GM12878 (cell line): ENCODE data around the gene PRR5L. TPM values are rescaled to one million over a fixed set of nuclear protein-coding genes. Genes with fewer than 3 reads are reported as not detected.
A peak's percentile ranks its signal among the peaks of the same experiment; 100 is the strongest.

Source experiments
- ATAC-seq: fragments of 200-7000 bp; cut with Tn5 transposase; 3 replicates; pipeline ENCODE4 v1.9.1; 2020; ENCODE audit warnings: mild to moderate bottlenecking, moderate library complexity
- BruUV-seq: library from RNA; stranded (reverse); fragments of 400-500 nt; replicated peaks from 2 replicates; lab custom pipeline; 2021; lab: Mats Ljungman, UMichigan
- CTCF ChIA-PET: fragments of 300-600 bp; sonication (Branson Sonifier 250); formaldehyde crosslinking; extraction: SDS; loops from one replicate; lab custom pipeline; 2021; ENCODE audit warnings: inconsistent platforms; lab: Yijun Ruan, JAX
- POLR2A ChIA-PET: fragments of 350-600 bp; formaldehyde crosslinking; extraction: SDS; loops from one replicate; lab custom pipeline; 2021; ENCODE audit warnings: inconsistent platforms; lab: Charles Lee
- RAD21 ChIA-PET: fragments of 300-600 bp; sonication (Branson Sonifier 250); formaldehyde crosslinking; loops from one replicate; lab custom pipeline; 2023; ENCODE audit warnings: antibody characterized with exemption; ENCODE audit not compliant: unreplicated experiment; lab: Charles Lee
- SMC1A ChIA-PET: fragments of 300-600 bp; sonication (Branson Sonifier 250); formaldehyde crosslinking; loops from one replicate; lab custom pipeline; 2023; ENCODE audit not compliant: unreplicated experiment, uncharacterized antibody; lab: Charles Lee
- DNase-seq: peaks from one replicate; pipeline ENCODE4 v3.0.0-alpha.2; 2011; ENCODE audit warnings: low read depth, low spot score
- FAIRE-seq: peaks from 3 replicates; lab custom pipeline; 2011; peaks lifted over from hg19 to GRCh38; lab: Jason Lieb, UNC
- H2AFZ ChIP-seq: 2 replicates; pipeline ENCODE4 v1.6.0; 2011; ENCODE audit warnings: low read depth, low read length, control low read depth; ENCODE audit not compliant: control insufficient read depth
- H3K27ac ChIP-seq: 2 replicates; pipeline ENCODE4 v1.5.1; 2011; ENCODE audit warnings: control low read depth; ENCODE audit not compliant: control insufficient read depth, insufficient read depth
- H3K27me3 ChIP-seq, 2 experiments: replicated peaks in 1 of 2; 2 replicates each; pipeline versions ENCODE4 v1.6.0 to v1.6.1; 2011; ENCODE audit warnings: low read length in 1 of 2; ENCODE audit not compliant: control insufficient read depth in 2 of 2, insufficient read depth in 2 of 2
- H3K36me3 ChIP-seq, 2 experiments: 2 replicates each; pipeline ENCODE4 v1.5.1; 2011; ENCODE audit warnings: low read length in 1 of 2; ENCODE audit not compliant: control insufficient read depth in 2 of 2, insufficient read depth in 2 of 2
- H3K4me1 ChIP-seq: 2 replicates; pipeline ENCODE4 v1.6.1; 2011; ENCODE audit warnings: mild to moderate bottlenecking, low read length, moderate library complexity, mixed read lengths; ENCODE audit not compliant: control insufficient read depth, insufficient read depth
- H3K4me2 ChIP-seq: 2 replicates; pipeline ENCODE4 v1.6.0; 2011; ENCODE audit warnings: control low read depth; ENCODE audit not compliant: control insufficient read depth, insufficient read depth
- H3K4me3 ChIP-seq: fragments of 200-600 bp; sonication (generic); 2 replicates; pipeline ENCODE4 v1.5.1; 2016
- H3K79me2 ChIP-seq: 2 replicates; pipeline ENCODE4 v1.6.0; 2011; ENCODE audit warnings: low read length; ENCODE audit not compliant: control insufficient read depth, insufficient read depth
- H3K9ac ChIP-seq: 2 replicates; pipeline ENCODE4 v1.8.0; 2011; ENCODE audit warnings: low read length, control low read depth, mixed read lengths; ENCODE audit not compliant: control insufficient read depth, insufficient read depth
- H3K9me3 ChIP-seq: replicated peaks from 3 replicates; pipeline ENCODE4 v1.5.1; 2011; ENCODE audit warnings: mild to moderate bottlenecking, low read length; ENCODE audit not compliant: control insufficient read depth, insufficient read depth
- H4K20me1 ChIP-seq: 2 replicates; pipeline ENCODE4 v1.6.0; 2011; ENCODE audit not compliant: control insufficient read depth, insufficient read depth
- CEBPB ChIP-seq, 2 experiments: fragments of 150-350 bp in 1 of 2; IDR thresholded peaks; 2 replicates each; pipeline ENCODE4 v1.6.1; 2012 to 2014; ENCODE audit warnings: low read depth in 2 of 2, low read length in 2 of 2, borderline replicate concordance in 1 of 2, inconsistent platforms in 1 of 2
- EGR1 ChIP-seq, 2 experiments: IDR thresholded peaks; 1 replicate in 1 of 2; 2 replicates in 1 of 2; pipeline ENCODE4 v1.6.1; 2011 to 2012; ENCODE audit warnings: low read depth in 2 of 2, low read length in 2 of 2, borderline replicate concordance in 1 of 2, mild to moderate bottlenecking in 1 of 2, moderate library complexity in 1 of 2
- RUNX3 ChIP-seq: IDR thresholded peaks from 2 replicates; pipeline ENCODE4 v1.6.1; 2012; ENCODE audit warnings: low read length, inconsistent platforms
- ZNF217 ChIP-seq: fragments of 450-650 bp; IDR thresholded peaks from 2 replicates; pipeline ENCODE4 v1.6.1; 2017; ENCODE audit warnings: antibody characterized with exemption, mild to moderate bottlenecking
- WGBS: methylation state at CpG from one replicate; pipeline ENCODE4 v1.1.6; 2016; ENCODE audit warnings: low lambda C conversion rate; ENCODE audit not compliant: insufficient replicate concordance, insufficient coverage; ENCODE audit errors: missing lambda C conversion rate; 5-methylcytosine and 5-hydroxymethylcytosine counted together
- in situ Hi-C: fragments of 300-500 bp; cut with MboI; formaldehyde crosslinking; loops from 9 replicates; pipeline ENCODE4 v1.14.3; 2018; ENCODE audit warnings: mixed read lengths
- intact Hi-C: fragments of 100-400 bp; cut with micrococcal nuclease; formaldehyde crosslinking; loops from one replicate; pipeline ENCODE4 v1.14.2; 2022; ENCODE audit not compliant: unreplicated experiment
- polyA plus RNA-seq, 11 experiments: library from polyadenylated mRNA; depleted of rRNA in 4 of 11; unstranded in 6 of 11; stranded (reverse) in 5 of 11; fragments of >200 nt; fragmentation: Nextera tagmentation in 4 of 11; fragmentation: Illumina TruSeq in 1 of 11; extraction: Ambion mirVana in 4 of 11; extraction: Trizol in 1 of 11; gene quantifications; 1 replicate in 1 of 11; 2 replicates in 10 of 11; pipeline versions ENCODE4 v1.2.1 to v1.2.3, GENCODE V29; 2011 to 2016; ENCODE audit warnings: inconsistent platforms in 2 of 11, missing spikeins in 2 of 11, low read depth in 1 of 11
- total RNA-seq, 4 experiments: library from RNA; depleted of rRNA in 3 of 4; stranded (reverse); fragments of >200 nt in 3 of 4; fragmentation: Illumina TruSeq in 1 of 4; extraction: Trizol in 1 of 4; gene quantifications; 2 replicates each; pipeline versions ENCODE4 v1.2.1 to v1.2.3, GENCODE V29; 2013 to 2021

Gene PRR5L
- total and polyA plus RNA-seq, 10 of the 15 experiments (the other 5 are each of a cell fraction or from before 2014, with no cell fraction given): 0.11 to 4.2 (median 0.67) TPM; not detected in 1

- Histone ChIP-seq H3K4me2 (peak overlapping the region; percentile 73), H3K9ac (no peak overlapping the region), H3K4me3 (no peak overlapping the region), H3K36me3 (no peaks in the 10 kb centered on the region), H4K20me1 (no peaks in the 10 kb centered on the region), H3K9me3 (no peaks in the 10 kb centered on the region), H3K27me3 (no peaks in the 10 kb centered on the region), H3K27ac (no peak overlapping the region), H3K79me2 (no peaks in the 10 kb centered on the region), H3K4me1 (peaks cover 11% of the 10 kb centered on the region), H2AFZ (no peak overlapping the region; the same call in none of the 2 replicates)
- RAD21 ChIA-PET: interaction anchor here (1.0 kb wide), 1 partner anchor 20 kb away, joined by 5 read pairs; no protein-coding TSS in a partner anchor
- TF ChIP-seq RUNX3 (peak; percentile 34; the same call in 1 of the 2 replicates), EGR1 (IDR thresholded peaks at IDR 0.05; ENCODE audit: borderline replicate concordance in 1 of 2, low read depth in 2 of 2, low read length in 2 of 2) (no peak)
- CTCF ChIA-PET: interaction anchor here (0.9 kb wide), 1 partner anchor 108 kb away, joined by 3 read pairs; no protein-coding TSS in a partner anchor
- SMC1A ChIA-PET: interaction anchor here (1.1 to 1.2 kb wide), 2 partner anchors 10 kb away, joined by 3 to 5 read pairs; no protein-coding TSS in a partner anchor
- 32% methylated on average over 21 of the region's 21 CpGs for WGBS
- DNase-seq: no peak
- FAIRE-seq: no peak
- peak; percentile 40 for ATAC-seq
- no TSS peak for BruUV-seq
- intact Hi-C loops (no loop called here), in situ Hi-C loops (no loop called here)
- POLR2A ChIA-PET: interaction anchor here (0.6 to 1.5 kb wide), 2 partner anchors 15 to 52 kb away, joined by 4 to 6 read pairs; no protein-coding TSS in a partner anchor
Observed at GRCh38 chr11:36400766-36401455, 104.8 kb downstream of the PRR5L start.

DNA sequence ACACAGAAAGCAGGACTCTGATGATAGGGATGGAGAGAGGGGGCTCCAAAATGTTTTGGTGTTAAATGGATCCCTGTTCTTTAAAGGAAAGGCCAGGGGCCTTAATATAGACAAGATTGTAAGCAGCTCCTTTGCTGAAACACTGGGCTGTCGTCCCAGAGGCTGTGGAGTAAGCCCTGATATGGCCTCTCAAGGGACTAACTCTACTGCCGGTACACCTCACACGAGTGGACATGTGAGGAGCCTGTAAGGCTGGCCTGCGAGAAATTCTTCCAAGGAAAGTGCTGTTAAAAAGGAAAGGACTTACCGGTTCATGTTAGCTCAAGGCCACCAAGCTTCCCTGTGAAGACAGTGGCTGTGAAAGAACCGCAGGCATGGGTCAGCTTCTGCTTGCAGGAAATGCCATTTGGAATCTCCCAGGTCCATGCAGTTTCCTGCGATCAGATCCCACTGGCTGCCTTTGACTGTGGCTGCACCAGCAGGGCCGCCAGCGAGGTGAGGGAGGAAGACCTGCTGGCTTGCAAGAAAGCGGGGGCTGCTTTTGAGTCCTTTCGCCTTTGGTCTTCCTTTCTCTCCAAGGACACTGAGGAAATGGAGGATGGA is 106.6 kb downstream of the PRR5L start:
- ChIA-PET SMC1A (interaction anchor here (0.6 to 1.4 kb wide), 2 partner anchors 10 to 60 kb away, joined by 3 to 4 read pairs; no protein-coding TSS in a partner anchor), RAD21 (no interaction called here)
- Histone ChIP-seq H4K20me1 (no peaks in the 10 kb centered on the region), H3K27me3 (no peaks in the 10 kb centered on the region), H2AFZ (no peak overlapping the region), H3K4me2 (no peak overlapping the region), H3K27ac (no peak overlapping the region)
- DNase-seq (no peak), FAIRE-seq (no peak)
- TF ChIP-seq CEBPB (IDR thresholded peaks at IDR 0.05; ENCODE audit: borderline replicate concordance in 1 of 2, low read depth in 2 of 2, low read length in 2 of 2) (no peak), ZNF217 (no peak)
- TF ChIP-seq, all 136 proteins: peak for 0
- Histone ChIP-seq H3K9me3 (no peaks in the 10 kb centered on the region), H3K36me3 (no peaks in the 10 kb centered on the region), H3K4me3 (no peak overlapping the region), H3K79me2 (no peaks in the 10 kb centered on the region), H3K4me1 (peaks cover 15% of the 10 kb centered on the region), H3K9ac (no peak overlapping the region)
- in situ Hi-C loops (no loop called here), intact Hi-C loops (no loop called here)
- POLR2A ChIA-PET: interaction anchor here (0.6 kb wide), 1 partner anchor 40 kb away, joined by 3 read pairs; no protein-coding TSS in a partner anchor
- CTCF ChIA-PET: interaction anchor here (1.1 kb wide), 1 partner anchor 90 kb away, joined by 3 read pairs; no protein-coding TSS in a partner anchor
- ATAC-seq: no peak
- 58% methylated on average over 11 of the region's 11 CpGs for WGBS
- BruUV-seq: no TSS peak
